NCI-H2107 treated with DMSO at 0.1 percent for 48 hours (cell line): ENCODE results near the gene GRIN2D.

Source experiments
- DNase-seq: peaks from one replicate; lab custom pipeline; 2025; ENCODE audit not compliant: unreplicated experiment; lab: John Stamatoyannopoulos, UW

Gene GRIN2D

GRCh38 chr19:48397263-48398101 lies 4.0 kb downstream of the GRIN2D start:
- DNase-seq: no peak

- no peak for DNase-seq
Measured at GRCh38 chr19:48398102-48398374, 4.6 kb downstream of the GRIN2D start.

- DNase-seq: no peak
Measured at GRCh38 chr19:48398375-48399235, 5.1 kb downstream of the GRIN2D start.

- DNase-seq: peak; percentile 50
Measured at GRCh38 chr19:48400018-48400742, 6.7 kb downstream of the GRIN2D start.

GRCh38 chr19:48401287-48401686 lies 7.8 kb downstream of the GRIN2D start:
- DNase-seq: peak; percentile 37

- no peak for DNase-seq
Measured at GRCh38 chr19:48403606-48404005, 10.1 kb downstream of the GRIN2D start.

- DNase-seq: no peak
Measured at GRCh38 chr19:48405010-48405659, 11.7 kb downstream of the GRIN2D start.

- no peak for DNase-seq
Measured at GRCh38 chr19:48405850-48406249, 12.4 kb downstream of the GRIN2D start.

GRCh38 chr19:48413879-48414587 lies 20.6 kb downstream of the GRIN2D start:
- DNase-seq: no peak

GRCh38 chr19:48415395-48415794 lies 21.9 kb downstream of the GRIN2D start:
- DNase-seq: no peak

- no peak for DNase-seq
Measured at GRCh38 chr19:48415806-48416221, 22.3 kb downstream of the GRIN2D start.

- DNase-seq: no peak
Measured at GRCh38 chr19:48417421-48417820, 24.0 kb downstream of the GRIN2D start.

- no peak for DNase-seq
Measured at GRCh38 chr19:48418317-48419064, 25.0 kb downstream of the GRIN2D start.

GRCh38 chr19:48419158-48419920 lies 25.9 kb downstream of the GRIN2D start:
- DNase-seq: no peak

- DNase-seq: no peak
Measured at GRCh38 chr19:48421548-48421947, 28.1 kb downstream of the GRIN2D start.

GRCh38 chr19:48424694-48425219 lies 31.3 kb downstream of the GRIN2D start:
- DNase-seq: no peak

- DNase-seq: no peak
Measured at GRCh38 chr19:48428670-48429069, 35.2 kb downstream of the GRIN2D start.

- no peak for DNase-seq
Measured at GRCh38 chr19:48433337-48433736, 39.9 kb downstream of the GRIN2D start.

- DNase-seq: no peak
Measured at GRCh38 chr19:48436586-48436985, 43.1 kb downstream of the GRIN2D start.
